ENCODE data around the gene SPON1. TPM values are rescaled to one million over a fixed set of nuclear protein-coding genes. Genes with fewer than 3 reads are reported as not detected.
A peak's percentile ranks its signal among the peaks of the same experiment; 100 is the strongest.
"Not testable (repeated sequence)": the region's sequence is repeated elsewhere in the genome, so short reads cannot be mapped to it uniquely, and the experiment has no call there.

Gene SPON1
- total RNA-seq, 6 experiments from 2014 or later = not detected

DNA sequence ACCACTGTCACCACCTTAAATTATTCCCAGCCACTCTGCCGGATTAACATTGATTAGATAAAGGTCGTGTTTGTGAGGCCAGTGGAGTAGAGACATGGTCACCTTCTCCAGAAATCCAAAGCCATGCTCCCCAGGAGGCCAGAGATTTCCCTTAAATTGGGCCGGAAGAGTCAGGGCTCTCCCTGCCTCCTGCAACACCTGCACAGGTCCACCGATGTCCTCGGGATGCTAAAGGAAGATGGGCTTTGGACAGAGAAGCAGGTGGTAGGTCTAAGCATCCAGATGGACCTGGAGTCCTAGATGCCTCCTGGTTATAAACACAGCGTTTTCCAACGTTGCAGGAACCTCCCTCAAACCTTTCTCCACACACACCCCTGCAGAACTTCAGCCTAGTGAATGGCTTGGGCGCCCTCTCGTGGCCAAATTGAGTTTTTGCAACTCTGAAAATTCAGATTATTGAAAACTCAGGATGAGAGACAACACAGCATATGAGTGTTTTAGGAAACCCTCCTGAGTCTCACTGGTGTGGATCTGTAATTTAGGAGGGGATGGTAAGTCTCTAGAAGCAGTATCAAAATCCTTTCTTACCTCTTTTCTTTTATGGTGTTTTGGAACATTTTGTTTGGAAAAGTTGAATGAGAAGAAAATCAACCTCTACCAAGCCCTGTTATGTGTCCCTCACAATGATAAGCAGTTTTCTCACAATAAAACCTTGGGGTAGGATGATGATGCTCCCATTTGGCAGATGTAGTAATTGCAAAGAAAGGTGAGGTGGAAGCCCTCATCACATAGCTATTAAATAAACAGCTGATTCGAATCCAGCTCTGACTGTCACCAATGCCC is 286.8 kb downstream of the SPON1 start:
- Mint-ChIP-seq H3K36me3 (ENCODE audit: low read depth) (no peaks in the 10 kb centered on the region), H3K9me3 (no peaks in the 10 kb centered on the region), H3K4me3 (no peak overlapping the region), H3K27ac (no peak overlapping the region), H3K27me3 (ENCODE audit: insufficient read depth) (peaks cover 43% of the 10 kb centered on the region), H3K4me1 (ENCODE audit: low read depth) (no peaks in the 10 kb centered on the region)
- peak; percentile 46 for DNase-seq
- TF ChIP-seq, protein P1, sequence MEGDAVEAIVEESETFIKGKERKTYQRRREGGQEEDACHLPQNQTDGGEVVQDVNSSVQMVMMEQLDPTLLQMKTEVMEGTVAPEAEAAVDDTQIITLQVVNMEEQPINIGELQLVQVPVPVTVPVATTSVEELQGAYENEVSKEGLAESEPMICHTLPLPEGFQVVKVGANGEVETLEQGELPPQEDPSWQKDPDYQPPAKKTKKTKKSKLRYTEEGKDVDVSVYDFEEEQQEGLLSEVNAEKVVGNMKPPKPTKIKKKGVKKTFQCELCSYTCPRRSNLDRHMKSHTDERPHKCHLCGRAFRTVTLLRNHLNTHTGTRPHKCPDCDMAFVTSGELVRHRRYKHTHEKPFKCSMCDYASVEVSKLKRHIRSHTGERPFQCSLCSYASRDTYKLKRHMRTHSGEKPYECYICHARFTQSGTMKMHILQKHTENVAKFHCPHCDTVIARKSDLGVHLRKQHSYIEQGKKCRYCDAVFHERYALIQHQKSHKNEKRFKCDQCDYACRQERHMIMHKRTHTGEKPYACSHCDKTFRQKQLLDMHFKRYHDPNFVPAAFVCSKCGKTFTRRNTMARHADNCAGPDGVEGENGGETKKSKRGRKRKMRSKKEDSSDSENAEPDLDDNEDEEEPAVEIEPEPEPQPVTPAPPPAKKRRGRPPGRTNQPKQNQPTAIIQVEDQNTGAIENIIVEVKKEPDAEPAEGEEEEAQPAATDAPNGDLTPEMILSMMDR (IDR thresholded peaks at IDR 0.05) = peak; percentile 97

DNA sequence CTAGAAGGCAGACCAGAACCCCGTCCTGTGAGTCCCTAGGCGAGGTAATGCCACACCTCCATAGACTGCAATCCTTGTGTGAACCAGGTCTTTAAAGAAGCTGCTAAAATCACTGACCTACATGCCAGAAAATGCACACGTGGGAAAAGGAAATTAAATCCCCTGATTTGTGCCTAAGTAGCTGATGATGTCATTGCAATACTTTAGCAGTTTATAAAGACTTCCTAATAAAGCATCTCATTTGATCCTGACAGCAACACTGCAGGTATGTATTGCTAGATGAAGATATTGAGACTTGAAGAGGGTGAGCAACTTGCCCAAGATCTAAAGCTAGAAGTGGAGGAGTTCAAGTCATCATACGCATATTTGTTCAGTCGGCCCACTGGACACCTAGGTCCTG is 289.2 kb downstream of the SPON1 start:
- Mint-ChIP-seq H3K27me3 (ENCODE audit: insufficient read depth) (peaks cover 43% of the 10 kb centered on the region), H3K4me3 (no peak overlapping the region), H3K36me3 (ENCODE audit: low read depth) (no peaks in the 10 kb centered on the region), H3K27ac (no peak overlapping the region), H3K4me1 (ENCODE audit: low read depth) (no peaks in the 10 kb centered on the region), H3K9me3 (no peaks in the 10 kb centered on the region)
- no peak for DNase-seq
- TF ChIP-seq, protein P1 (IDR thresholded peaks at IDR 0.05) = no peak

DNA sequence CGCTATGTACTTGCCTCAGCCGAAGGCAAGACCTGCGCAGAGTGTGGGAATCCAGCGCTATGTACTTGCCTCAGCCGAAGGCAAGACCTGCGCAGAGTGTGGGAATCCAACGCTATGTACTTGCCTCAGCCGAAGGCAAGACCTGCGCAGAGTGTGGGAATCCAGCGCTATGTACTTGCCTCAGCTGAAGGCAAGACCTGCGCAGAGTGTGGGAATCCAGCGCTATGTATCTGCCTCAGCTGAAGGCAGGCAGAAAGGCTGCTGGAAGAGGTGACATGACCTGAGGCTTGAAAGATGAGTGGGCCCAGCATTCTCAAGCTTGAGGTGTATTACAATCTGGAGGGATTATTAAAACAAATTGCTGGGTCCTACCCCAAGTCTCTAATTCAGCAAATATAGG is 290.0 kb downstream of the SPON1 start:
- not testable (repeated sequence) for H3K4me3 Mint-ChIP-seq; H3K4me1 Mint-ChIP-seq (ENCODE audit: low read depth); H3K9me3 Mint-ChIP-seq; H3K27ac Mint-ChIP-seq; H3K36me3 Mint-ChIP-seq (ENCODE audit: low read depth); DNase-seq
- peaks cover 39% of the 10 kb centered on the region for H3K27me3 Mint-ChIP-seq (ENCODE audit: insufficient read depth)

DNA sequence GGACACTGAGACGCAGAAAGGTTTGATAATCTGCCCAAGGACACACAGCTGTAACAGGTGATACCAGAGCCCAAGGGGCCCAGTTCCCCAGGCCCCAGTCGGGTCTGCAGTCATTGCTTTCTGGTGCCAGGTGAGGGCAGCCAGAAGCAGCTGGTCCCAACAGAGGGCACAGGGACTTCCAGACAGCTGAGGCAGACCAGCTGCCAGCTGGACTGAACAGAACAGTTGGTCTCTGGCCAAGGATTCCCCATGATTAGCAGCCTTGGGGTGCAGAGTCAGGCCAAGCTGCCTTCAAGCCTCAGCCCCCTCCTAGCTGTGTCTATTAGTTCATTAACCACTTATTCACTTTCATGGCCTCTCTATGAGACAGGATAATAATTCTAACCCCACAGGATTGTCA is 290.9 kb downstream of the SPON1 start:
- Mint-ChIP-seq H3K27me3 (ENCODE audit: insufficient read depth) (peaks cover 32% of the 10 kb centered on the region), H3K36me3 (ENCODE audit: low read depth) (no peaks in the 10 kb centered on the region), H3K4me3 (no peak overlapping the region), H3K4me1 (ENCODE audit: low read depth) (peaks cover 4% of the 10 kb centered on the region), H3K9me3 (no peaks in the 10 kb centered on the region), H3K27ac (no peak overlapping the region)
- TF ChIP-seq, protein P1 (IDR thresholded peaks at IDR 0.05) = no peak
- DNase-seq = no peak

DNA sequence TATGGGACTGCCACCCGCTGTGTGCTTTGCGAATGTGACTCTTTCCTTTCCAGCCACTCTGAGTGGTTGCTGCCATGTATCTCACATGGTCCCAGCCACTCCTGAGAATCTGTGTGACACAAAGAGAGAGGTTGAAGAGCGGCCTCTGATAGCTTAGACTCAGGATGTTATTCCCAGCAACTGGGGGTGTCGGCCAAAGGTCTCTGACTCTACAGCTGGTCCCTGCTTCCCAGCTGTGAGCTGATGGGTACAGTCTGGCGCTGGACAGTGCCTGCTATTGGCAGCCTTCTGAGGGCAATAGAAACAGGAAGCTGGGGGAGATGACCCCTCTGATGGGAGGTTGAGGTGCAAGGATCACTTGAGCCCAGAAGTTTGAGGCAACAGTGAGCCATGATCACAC is 291.3 kb downstream of the SPON1 start:
- H3K4me1 Mint-ChIP-seq (ENCODE audit: low read depth) = peaks cover 9% of the 10 kb centered on the region
- H3K27me3 Mint-ChIP-seq (ENCODE audit: insufficient read depth) = peaks cover 31% of the 10 kb centered on the region
- no peak for DNase-seq
- TF ChIP-seq, protein P1 (IDR thresholded peaks at IDR 0.05) = no peak
- no peak overlapping the region for H3K4me3 Mint-ChIP-seq
- H3K36me3 Mint-ChIP-seq (ENCODE audit: low read depth) = no peaks in the 10 kb centered on the region
- H3K9me3 Mint-ChIP-seq = no peaks in the 10 kb centered on the region
- H3K27ac Mint-ChIP-seq = no peak overlapping the region

DNA sequence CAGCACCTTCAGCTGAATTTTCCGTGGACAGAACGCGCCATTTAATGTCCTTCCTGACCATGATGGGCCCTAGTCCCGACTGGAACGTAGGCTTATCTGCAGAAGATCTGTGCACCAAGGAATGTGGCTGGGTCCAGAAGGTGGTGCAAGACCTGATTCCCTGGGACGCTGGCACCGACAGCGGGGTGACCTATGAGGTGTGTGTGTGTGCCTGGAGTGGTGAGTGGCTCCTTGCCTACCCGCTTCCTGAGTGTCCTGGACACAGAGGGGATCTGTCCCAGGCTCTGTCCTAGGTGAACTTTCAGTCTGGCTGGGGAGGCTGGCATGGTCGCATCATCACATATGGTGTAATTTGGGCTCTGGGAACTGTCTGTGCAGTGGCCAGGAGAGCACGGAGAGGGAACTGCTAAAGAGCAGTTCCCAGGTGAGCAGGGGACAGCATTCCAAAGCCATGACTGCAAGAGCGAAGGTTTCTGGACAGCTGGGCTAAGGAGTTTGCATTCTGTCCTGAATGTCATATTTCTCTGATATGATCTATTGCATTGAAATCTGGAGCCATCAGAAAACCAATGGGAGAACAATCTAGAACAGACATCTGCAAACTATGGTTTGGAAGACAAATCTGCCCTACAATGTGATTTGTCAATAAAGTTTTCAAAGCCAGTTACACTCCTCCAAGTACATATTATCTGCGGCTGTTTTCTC is 292.2 kb downstream of the SPON1 start:
- no peaks in the 10 kb centered on the region for H3K36me3 Mint-ChIP-seq (ENCODE audit: low read depth)
- H3K9me3 Mint-ChIP-seq = no peaks in the 10 kb centered on the region
- no peak overlapping the region for H3K27ac Mint-ChIP-seq
- H3K4me3 Mint-ChIP-seq = no peak overlapping the region
- peaks cover 31% of the 10 kb centered on the region for H3K27me3 Mint-ChIP-seq (ENCODE audit: insufficient read depth)
- no peak for DNase-seq
- H3K4me1 Mint-ChIP-seq (ENCODE audit: low read depth) = peaks cover 9% of the 10 kb centered on the region
- TF ChIP-seq, protein P1 (IDR thresholded peaks at IDR 0.05) = no peak
